ENCODE results near the gene JARID2. TPM values are rescaled to one million over a fixed set of nuclear protein-coding genes. Genes with fewer than 3 reads are reported as not detected.

JARID2 gene
- total RNA-seq, 1 experiment from 2014 or later, result 180 TPM

DNA sequence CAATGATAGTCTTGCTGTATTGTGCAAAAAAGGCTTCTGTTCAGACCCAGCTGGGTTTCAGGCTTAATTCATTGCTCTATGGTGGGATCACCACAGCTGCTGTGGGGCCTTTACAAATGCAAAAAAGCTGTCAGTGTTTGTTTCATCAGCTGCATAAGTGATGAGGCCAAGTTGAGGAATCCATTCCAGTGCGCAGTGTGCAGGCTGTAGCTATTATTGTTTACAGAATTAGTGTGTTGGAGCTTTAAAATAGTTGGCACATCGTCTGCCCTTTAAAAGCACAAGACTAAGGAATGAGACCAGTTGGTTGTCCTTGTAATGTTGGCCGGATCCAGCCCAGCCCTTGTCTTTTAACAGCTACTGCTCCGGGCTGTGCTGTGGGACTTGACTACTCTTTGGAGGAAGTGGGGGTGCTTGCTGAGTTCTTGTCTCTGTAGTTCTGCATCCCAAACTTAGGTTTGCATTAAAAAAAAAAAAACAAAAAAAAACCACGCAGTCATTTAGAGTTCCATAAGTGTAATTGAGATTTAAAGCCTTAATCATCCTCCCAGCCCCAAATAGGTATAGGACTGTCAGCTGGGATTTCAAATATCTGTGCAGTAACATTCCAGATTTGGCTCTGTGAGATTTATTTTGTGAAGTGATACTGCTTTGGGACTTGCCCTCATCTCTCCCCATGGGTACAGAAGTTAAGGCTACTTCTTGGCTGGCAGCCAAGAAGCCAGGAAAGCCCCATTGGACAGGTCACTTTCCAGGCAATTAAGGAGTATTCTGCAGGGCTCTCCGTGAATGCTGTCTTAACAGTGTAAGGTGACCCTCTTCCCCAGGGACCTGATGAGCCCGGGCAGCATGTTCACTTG, 19.3 kb downstream of the JARID2 start (continued):
- TF ChIP-seq NR1H2 (CRISPR knock-in tag; IDR thresholded peaks at IDR 0.05), result no peak
- TF ChIP-seq, protein P1, sequence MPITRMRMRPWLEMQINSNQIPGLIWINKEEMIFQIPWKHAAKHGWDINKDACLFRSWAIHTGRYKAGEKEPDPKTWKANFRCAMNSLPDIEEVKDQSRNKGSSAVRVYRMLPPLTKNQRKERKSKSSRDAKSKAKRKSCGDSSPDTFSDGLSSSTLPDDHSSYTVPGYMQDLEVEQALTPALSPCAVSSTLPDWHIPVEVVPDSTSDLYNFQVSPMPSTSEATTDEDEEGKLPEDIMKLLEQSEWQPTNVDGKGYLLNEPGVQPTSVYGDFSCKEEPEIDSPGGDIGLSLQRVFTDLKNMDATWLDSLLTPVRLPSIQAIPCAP (CRISPR knock-in tag; IDR thresholded peaks at IDR 0.05), result no peak
- TF ChIP-seq, protein P2, sequence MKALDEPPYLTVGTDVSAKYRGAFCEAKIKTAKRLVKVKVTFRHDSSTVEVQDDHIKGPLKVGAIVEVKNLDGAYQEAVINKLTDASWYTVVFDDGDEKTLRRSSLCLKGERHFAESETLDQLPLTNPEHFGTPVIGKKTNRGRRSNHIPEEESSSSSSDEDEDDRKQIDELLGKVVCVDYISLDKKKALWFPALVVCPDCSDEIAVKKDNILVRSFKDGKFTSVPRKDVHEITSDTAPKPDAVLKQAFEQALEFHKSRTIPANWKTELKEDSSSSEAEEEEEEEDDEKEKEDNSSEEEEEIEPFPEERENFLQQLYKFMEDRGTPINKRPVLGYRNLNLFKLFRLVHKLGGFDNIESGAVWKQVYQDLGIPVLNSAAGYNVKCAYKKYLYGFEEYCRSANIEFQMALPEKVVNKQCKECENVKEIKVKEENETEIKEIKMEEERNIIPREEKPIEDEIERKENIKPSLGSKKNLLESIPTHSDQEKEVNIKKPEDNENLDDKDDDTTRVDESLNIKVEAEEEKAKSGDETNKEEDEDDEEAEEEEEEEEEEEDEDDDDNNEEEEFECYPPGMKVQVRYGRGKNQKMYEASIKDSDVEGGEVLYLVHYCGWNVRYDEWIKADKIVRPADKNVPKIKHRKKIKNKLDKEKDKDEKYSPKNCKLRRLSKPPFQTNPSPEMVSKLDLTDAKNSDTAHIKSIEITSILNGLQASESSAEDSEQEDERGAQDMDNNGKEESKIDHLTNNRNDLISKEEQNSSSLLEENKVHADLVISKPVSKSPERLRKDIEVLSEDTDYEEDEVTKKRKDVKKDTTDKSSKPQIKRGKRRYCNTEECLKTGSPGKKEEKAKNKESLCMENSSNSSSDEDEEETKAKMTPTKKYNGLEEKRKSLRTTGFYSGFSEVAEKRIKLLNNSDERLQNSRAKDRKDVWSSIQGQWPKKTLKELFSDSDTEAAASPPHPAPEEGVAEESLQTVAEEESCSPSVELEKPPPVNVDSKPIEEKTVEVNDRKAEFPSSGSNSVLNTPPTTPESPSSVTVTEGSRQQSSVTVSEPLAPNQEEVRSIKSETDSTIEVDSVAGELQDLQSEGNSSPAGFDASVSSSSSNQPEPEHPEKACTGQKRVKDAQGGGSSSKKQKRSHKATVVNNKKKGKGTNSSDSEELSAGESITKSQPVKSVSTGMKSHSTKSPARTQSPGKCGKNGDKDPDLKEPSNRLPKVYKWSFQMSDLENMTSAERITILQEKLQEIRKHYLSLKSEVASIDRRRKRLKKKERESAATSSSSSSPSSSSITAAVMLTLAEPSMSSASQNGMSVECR (CRISPR knock-in tag; IDR thresholded peaks at IDR 0.05; ENCODE audit: borderline replicate concordance), result peak; percentile 81; the same call in 1 of the 2 replicates

DNA sequence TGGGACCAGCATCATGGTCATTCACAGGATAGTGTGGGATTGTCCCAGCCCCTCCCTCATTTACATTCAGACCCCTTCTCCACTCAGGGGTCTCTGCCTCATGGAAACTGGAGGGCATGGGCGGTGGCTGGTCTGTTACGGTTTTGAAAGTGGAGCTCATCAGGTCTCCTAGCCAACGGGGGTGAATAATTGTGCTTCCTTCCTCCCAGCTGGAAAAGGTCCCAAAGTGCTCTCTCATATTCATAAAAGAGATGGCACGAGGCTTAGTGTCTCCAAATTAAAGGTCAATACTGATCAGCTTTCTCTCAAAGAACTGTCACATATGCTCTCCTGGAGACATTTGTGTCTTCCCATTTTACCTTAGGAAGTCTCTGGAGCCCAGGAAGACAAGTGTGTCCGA, 19.9 kb downstream of the JARID2 start:
- no peak for ATAC-seq
- Mint-ChIP-seq H3K9me3 (no peaks in the 10 kb centered on the region), H3K4me3 (peak overlapping the region; percentile 61), H3K4me1 (peaks cover 97% of the 10 kb centered on the region), H3K36me3 (peaks cover 3% of the 10 kb centered on the region; the same call in 1 of the 2 replicates), H3K27ac (peak overlapping the region; percentile 92), H3K27me3 (ENCODE audit: low read depth) (no peaks in the 10 kb centered on the region)
- DNase-seq (ENCODE audit: low spot score), result no peak
- 0 out of 2 replicates have a peak, but pooled peaks have one; percentile 22 for TF ChIP-seq CREM (CRISPR knock-in tag; IDR thresholded peaks at IDR 0.05)
- TF ChIP-seq, protein P3, sequence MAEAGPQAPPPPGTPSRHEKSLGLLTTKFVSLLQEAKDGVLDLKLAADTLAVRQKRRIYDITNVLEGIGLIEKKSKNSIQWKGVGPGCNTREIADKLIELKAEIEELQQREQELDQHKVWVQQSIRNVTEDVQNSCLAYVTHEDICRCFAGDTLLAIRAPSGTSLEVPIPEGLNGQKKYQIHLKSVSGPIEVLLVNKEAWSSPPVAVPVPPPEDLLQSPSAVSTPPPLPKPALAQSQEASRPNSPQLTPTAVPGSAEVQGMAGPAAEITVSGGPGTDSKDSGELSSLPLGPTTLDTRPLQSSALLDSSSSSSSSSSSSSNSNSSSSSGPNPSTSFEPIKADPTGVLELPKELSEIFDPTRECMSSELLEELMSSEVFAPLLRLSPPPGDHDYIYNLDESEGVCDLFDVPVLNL (CRISPR knock-in tag; IDR thresholded peaks at IDR 0.05; ENCODE audit: borderline replicate concordance, low read depth), result no peak
- ChIA-PET POLR2A (interaction anchor here (1.1 kb wide), 1 partner anchor 10 kb away, joined by 4 read pairs; no protein-coding TSS in a partner anchor), CTCF (no interaction called here)

DNA sequence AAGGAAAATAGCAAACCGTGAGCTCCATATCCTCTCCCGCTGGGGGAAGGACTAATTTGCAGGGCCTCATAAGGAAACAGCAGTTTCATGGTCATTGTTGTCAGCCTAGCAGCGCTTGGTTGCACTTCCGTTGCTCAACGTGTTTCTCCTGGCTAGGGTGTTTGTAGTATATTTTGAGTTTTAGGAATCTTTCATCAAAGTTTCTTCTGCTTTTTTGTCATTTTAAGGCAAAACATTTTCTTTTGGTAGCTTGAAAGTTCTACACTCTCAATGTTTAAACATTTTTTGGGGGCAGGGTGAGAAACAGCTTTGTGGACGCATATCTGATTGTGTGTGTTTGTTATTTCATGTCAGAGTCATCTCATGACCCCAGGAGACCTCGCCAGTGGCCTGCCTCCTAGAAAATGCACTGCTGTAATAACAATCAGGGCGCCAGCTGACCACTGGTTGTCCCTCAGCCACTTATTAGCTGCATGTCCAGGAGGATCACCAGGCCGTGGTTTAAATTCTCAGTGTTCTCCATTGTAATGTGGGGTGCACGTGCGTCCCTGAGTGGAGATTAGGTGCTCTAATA, 20.6 kb downstream of the JARID2 start:
- Mint-ChIP-seq H3K4me1 (peaks cover 97% of the 10 kb centered on the region), H3K36me3 (peaks cover 9% of the 10 kb centered on the region; the same call in 1 of the 2 replicates), H3K9me3 (no peaks in the 10 kb centered on the region), H3K4me3 (peak overlapping the region; percentile 61), H3K27me3 (ENCODE audit: low read depth) (no peaks in the 10 kb centered on the region), H3K27ac (peak overlapping the region; percentile 92)
- ATAC-seq (no peak), DNase-seq (ENCODE audit: low spot score) (no peak)
- ChIA-PET CTCF (interaction anchor here (0.6 kb wide), 1 partner anchor 230 kb away, joined by 3 read pairs; no protein-coding TSS in a partner anchor), POLR2A (no interaction called here)
- TF ChIP-seq SP1 (CRISPR knock-in tag; conservative IDR thresholded peaks at IDR 0.05) (0 out of 2 replicates have a peak, but pooled peaks have one; percentile 20), ZNF121 (CRISPR knock-in tag; IDR thresholded peaks at IDR 0.05) (no peak), HMGA2 (CRISPR knock-in tag; IDR thresholded peaks at IDR 0.05) (no peak), NR3C1 (CRISPR knock-in tag; conservative IDR thresholded peaks at IDR 0.05; ENCODE audit: low read depth) (no peak), ETV6 (CRISPR knock-in tag; IDR thresholded peaks at IDR 0.05) (0 out of 2 replicates have a peak, but pooled peaks have one; percentile 30), MXD4 (CRISPR knock-in tag; IDR thresholded peaks at IDR 0.05; ENCODE audit: borderline replicate concordance) (no peak), IRF2 (CRISPR knock-in tag; IDR thresholded peaks at IDR 0.05; ENCODE audit: borderline replicate concordance, low read depth) (no peak)

Data from WTC11 (cell line).